Measurements from ENCODE around the gene CELSR2.

CELSR2 gene

GRCh38 chr1:109252167-109252892, 3.0 kb downstream of the CELSR2 start:
- DNase-seq: no peak

- no peak for DNase-seq
Measured at GRCh38 chr1:109252893-109253802, 3.8 kb downstream of the CELSR2 start.

- no peak for DNase-seq
Measured at GRCh38 chr1:109253803-109254620, 4.7 kb downstream of the CELSR2 start.

GRCh38 chr1:109254621-109255096, 5.3 kb downstream of the CELSR2 start:
- no peak for DNase-seq

- no peak for DNase-seq
Measured at GRCh38 chr1:109255097-109255651, 5.8 kb downstream of the CELSR2 start.

- no peak for DNase-seq
Measured at GRCh38 chr1:109255678-109256077, 6.3 kb downstream of the CELSR2 start.

GRCh38 chr1:109256085-109256484, 6.7 kb downstream of the CELSR2 start:
- DNase-seq: no peak

GRCh38 chr1:109256971-109257681, 7.8 kb downstream of the CELSR2 start:
- no peak for DNase-seq

- DNase-seq: no peak
Measured at GRCh38 chr1:109257682-109258421, 8.5 kb downstream of the CELSR2 start.

- DNase-seq: no peak
Measured at GRCh38 chr1:109258481-109259466, 9.4 kb downstream of the CELSR2 start.

GRCh38 chr1:109259674-109260557, 10.6 kb downstream of the CELSR2 start:
- no peak for DNase-seq

GRCh38 chr1:109261006-109261405, 11.7 kb downstream of the CELSR2 start:
- DNase-seq: no peak

GRCh38 chr1:109261578-109261977, 12.2 kb downstream of the CELSR2 start:
- DNase-seq: no peak

- DNase-seq: no peak
Measured at GRCh38 chr1:109262231-109263055, 13.1 kb downstream of the CELSR2 start.

GRCh38 chr1:109263234-109263596, 13.9 kb downstream of the CELSR2 start:
- no peak for DNase-seq

GRCh38 chr1:109263597-109264378, 14.4 kb downstream of the CELSR2 start:
- DNase-seq: peak; percentile 58

- no peak for DNase-seq
Measured at GRCh38 chr1:109264379-109264755, 15.0 kb downstream of the CELSR2 start.
